GM19468 (cell line): ENCODE results near the gene GPX3.

Experiments used
- ATAC-seq: cut with Tn5 transposase; IDR thresholded peaks from one replicate; pipeline ENCODE4 v1.9.1; 2021; ENCODE audit warnings: mild to moderate bottlenecking, moderate library complexity, moderate number of reproducible peaks; ENCODE audit not compliant: unreplicated experiment; ENCODE audit errors: extremely low read depth

Gene GPX3

GRCh38 chr5:151008906-151009305 lies 11.5 kb upstream of the GPX3 start:
- ATAC-seq: no peak

GRCh38 chr5:151012862-151013261 lies 7.5 kb upstream of the GPX3 start:
- ATAC-seq: no peak

GRCh38 chr5:151014680-151015343 lies 5.6 kb upstream of the GPX3 start:
- ATAC-seq: no peak

GRCh38 chr5:151015974-151016587 lies 4.3 kb upstream of the GPX3 start:
- no peak for ATAC-seq

GRCh38 chr5:151016700-151017099 lies 3.7 kb upstream of the GPX3 start:
- no peak for ATAC-seq

GRCh38 chr5:151017897-151018296 lies 2.5 kb upstream of the GPX3 start:
- no peak for ATAC-seq

- ATAC-seq: no peak
These were observed 1.5 kb upstream of the GPX3 start for GRCh38 chr5:151018846-151019245.

GRCh38 chr5:151019331-151019730 lies 1.1 kb upstream of the GPX3 start:
- no peak for ATAC-seq

GRCh38 chr5:151021746-151022145 lies 1.4 kb downstream of the GPX3 start:
- ATAC-seq: no peak

GRCh38 chr5:151022511-151023018 lies 2.2 kb downstream of the GPX3 start:
- no peak for ATAC-seq

GRCh38 chr5:151023047-151023615 lies 2.7 kb downstream of the GPX3 start:
- ATAC-seq: no peak

- no peak for ATAC-seq
These were observed 3.3 kb downstream of the GPX3 start for GRCh38 chr5:151023651-151024050.

- no peak for ATAC-seq
These were observed 4.3 kb downstream of the GPX3 start for GRCh38 chr5:151024440-151025249.

GRCh38 chr5:151025250-151025606 lies 4.8 kb downstream of the GPX3 start:
- no peak for ATAC-seq

- ATAC-seq: no peak
These were observed 5.7 kb downstream of the GPX3 start for GRCh38 chr5:151026088-151026487.

GRCh38 chr5:151026679-151027078 lies 6.3 kb downstream of the GPX3 start:
- ATAC-seq: no peak

GRCh38 chr5:151027961-151028479 lies 7.6 kb downstream of the GPX3 start:
- no peak for ATAC-seq

GRCh38 chr5:151028717-151029116 lies 8.3 kb downstream of the GPX3 start:
- ATAC-seq: no peak

GRCh38 chr5:151029179-151030055 lies 9.0 kb downstream of the GPX3 start:
- no peak for ATAC-seq

- no peak for ATAC-seq
These were observed 9.6 kb downstream of the GPX3 start for GRCh38 chr5:151030056-151030336.
